T-helper 9 cell (primary cell): ENCODE measurements around the gene PPP2R5E.
"Not testable (repeated sequence)": the region's sequence is repeated elsewhere in the genome, so short reads cannot be mapped to it uniquely, and the experiment has no call there.

Experiments
- DNase-seq: peaks from one replicate; pipeline ENCODE4 v3.0.0-alpha.2; 2020

Gene PPP2R5E

DNA sequence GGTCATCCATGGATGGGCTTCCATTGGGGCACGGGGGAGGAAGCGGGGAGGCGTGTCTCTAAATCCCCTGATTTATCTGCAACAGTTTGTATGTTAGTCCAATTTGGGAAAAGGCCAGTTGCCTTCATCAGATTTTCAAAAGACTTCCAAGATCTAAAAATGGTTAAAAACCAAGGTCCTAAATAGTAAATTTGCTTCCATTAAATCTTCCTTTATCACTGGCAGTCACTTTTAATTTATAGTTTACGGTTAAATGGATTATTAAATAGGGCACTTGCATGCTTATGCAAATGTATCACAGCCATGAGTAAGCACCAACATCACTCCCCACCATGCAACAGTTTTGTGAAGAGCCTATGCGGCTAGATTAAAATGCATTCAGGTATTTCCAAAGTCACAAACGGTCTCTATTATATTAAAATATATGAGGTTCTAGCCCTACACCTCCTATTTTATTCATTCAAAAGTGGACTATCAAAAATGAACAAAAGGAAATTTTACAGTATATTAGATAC lies 116.3 kb downstream of the PPP2R5E start:
- DNase-seq = no peak

DNA sequence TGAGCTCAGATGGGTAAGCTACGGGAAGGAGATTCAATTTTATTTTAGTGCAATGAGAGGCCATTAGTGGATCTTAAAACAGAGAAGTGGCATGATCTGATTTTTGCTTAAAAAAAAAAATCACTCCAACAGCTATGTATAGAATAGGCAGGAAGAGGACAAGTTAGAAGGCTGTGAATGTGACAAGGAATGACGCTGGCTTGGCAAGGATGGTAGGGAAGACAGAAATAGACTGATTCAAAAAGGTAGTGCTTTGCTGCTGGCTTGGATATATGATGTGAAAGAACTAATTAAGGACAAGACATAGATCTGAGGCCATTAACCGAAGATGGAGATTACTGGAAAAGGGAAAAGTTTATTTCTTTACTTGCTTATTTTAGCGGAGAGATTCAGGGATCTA lies 119.3 kb downstream of the PPP2R5E start:
- DNase-seq = no peak

GRCh38 chr14:63423381-63423780 lies 119.8 kb downstream of the PPP2R5E start:
- DNase-seq = no peak

DNA sequence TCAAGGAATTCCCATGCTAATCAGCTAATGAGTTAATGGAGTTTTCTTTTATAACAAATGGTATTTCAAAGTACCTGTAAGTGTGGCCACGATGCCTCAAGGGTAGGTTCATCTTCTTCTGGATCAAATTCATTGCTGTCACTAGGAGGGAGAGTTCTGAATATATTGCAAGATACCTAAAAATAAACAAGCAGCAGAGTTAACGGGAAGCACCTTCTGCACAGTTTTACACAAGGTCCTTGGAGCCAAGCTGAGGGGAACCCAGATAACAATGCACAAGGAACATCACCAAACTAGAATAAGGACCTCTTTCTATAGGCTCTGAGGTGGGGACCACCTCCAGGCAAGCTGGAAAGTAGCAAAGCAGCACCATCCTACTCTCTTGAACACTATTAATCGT lies 121.3 kb downstream of the PPP2R5E start:
- no peak for DNase-seq

DNA sequence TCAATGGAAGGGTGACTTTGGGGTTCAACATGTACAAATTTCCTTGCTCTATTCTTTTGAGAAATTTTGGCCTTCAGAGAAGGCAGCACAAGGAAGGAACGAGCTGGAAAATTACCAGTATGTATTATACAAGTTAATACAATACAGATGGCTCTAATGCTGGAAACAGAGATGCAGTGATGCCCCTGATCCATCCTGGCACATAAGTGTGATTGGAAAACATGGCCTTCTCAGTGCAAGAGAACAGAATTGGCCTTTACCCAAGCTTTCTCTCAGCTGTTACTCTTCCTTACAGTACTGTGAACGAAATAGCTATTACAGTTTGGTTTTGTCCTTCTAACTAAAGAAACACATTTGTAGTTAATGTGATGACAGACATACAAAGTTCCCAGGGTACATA lies 122.0 kb downstream of the PPP2R5E start:
- no peak for DNase-seq

DNA sequence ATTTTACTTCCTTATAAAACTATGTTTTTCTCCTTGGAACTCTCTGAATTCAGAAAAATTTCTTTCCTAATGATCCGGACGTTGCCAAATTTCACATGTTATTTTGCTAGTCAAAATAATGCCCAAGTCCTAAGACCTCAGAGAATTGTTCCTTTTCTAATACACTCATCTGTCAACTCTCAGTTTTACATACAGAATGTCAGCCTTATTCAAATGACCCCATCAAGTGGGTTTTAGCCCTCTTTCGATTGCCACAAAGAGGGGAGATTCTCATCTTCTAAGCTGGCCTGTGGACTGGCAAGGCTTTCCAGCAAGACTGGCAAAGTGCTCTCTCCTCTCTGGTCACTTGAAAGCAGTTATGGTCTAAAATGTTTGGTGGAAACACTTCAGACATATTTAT lies 125.2 kb downstream of the PPP2R5E start:
- no peak for DNase-seq

DNA sequence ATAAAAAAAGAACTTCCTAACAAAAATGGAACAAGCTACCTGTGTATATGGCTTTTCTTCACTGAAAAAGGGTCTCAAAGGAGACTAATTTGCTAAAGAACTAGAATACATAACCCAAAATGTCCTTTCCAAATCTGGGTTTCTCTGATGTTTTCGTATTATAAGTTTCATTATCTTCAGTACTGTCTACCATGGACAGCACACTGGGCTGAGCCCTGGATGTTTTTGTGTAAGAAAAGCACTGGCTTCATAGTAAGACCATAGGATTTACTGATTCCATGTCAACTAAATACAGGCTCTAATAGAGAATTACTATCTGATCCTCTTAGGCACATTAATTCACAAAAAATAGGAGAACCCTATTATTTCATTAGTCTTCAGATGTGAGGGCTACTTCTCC lies 130.2 kb downstream of the PPP2R5E start:
- DNase-seq = no peak

DNA sequence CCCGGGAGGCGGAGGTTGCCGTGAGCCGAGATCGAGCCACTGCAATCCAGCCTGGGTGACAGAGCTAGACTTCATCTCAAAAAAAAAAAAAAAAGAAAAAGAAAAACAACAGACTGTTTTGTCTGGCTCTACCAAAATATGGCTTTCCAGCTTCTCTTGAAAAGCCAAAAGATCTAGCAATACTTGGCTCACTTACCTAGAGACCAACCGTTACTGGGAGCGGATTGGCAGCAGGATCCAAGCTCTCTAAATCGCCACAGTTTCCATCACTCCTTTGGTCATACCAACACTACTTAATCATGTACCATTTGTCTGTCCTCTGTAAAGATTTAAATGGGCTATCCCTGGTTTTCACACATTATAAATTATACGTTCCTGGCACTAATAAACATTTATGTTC lies 136.8 kb downstream of the PPP2R5E start:
- no peak for DNase-seq

- no peak for DNase-seq
Observed at GRCh38 chr14:63405715-63406114, 137.5 kb downstream of the PPP2R5E start.

- no peak for DNase-seq
Observed at GRCh38 chr14:63404906-63405305, 138.3 kb downstream of the PPP2R5E start.

DNA sequence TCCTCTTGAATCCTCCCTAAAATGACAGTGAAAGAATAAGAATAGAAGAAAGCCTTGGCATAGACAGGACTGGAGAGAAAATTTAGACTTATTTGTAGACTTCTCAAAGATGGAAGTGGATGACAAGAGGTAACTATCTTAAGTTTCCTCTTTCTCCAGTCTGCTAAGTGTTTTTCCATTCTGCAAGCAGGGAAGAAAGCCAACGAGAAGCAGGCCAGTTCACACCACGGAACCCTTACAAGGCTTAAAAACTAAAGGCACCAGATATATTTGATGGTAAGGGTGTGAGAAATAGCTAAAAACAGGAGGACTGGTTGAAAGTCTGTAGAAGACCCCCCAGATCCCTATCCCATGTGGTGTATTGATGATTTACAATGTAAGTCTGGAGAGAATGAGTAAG lies 141.5 kb downstream of the PPP2R5E start:
- no peak for DNase-seq

DNA sequence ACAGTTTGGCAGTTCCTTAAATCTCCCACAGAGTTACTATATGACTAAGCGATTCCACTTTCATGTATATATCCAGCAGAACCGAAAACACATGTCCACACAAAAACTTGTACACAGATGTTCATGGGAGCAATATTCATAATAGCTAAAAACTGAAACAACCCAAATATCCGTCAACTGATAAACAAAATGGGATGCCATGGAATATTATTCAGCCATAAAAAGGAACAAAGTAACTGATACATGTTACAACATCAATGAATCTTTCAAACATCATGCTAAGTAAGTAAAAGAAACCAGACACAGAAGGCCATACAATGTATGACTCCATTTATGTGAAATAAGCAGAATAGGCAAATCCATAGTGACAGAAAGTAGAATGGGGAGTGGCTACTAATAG lies 144.2 kb downstream of the PPP2R5E start:
- no peak for DNase-seq

GRCh38 chr14:63394841-63395240 lies 148.3 kb downstream of the PPP2R5E start:
- DNase-seq = no peak

- no peak for DNase-seq
Observed at GRCh38 chr14:63394432-63394831, 148.7 kb downstream of the PPP2R5E start.

DNA sequence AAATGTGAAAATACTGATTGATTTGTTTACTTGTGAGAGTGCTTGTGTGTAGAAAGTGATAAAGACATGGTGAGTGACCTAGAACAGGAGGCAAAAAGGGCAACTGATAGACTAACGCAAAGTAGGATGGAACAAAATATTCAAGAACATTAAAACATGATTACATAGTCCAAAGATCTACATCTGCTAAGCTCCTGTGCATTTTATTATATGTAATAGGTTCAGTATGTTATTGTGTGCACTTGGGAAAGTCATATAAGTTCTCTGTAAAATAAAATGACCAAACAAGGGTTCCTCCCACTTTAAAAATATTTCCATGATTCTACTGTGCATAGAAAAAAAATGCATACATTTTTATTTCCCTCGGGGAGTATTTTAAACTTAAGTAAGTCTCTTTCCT lies 150.2 kb downstream of the PPP2R5E start:
- no peak for DNase-seq

DNA sequence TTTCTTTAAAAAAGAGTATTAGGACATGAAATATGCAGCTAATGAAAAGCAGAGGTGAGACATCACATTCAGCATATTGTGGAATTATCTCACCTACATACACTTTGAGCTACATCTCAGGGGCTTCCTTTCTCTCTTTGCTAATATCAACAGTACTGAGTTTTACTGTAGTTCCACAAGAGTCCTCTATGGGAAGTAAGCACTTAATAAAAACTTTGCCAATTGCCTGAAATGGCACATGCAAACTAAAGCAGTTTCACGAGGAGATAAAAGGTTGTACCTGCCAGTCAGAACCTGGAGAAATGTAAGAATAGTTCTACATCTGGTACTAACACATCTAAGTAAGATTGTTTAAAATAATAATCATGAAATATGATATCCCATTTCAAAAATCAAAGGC lies 150.9 kb downstream of the PPP2R5E start:
- DNase-seq = no peak

- DNase-seq = peak; percentile 16
Observed at GRCh38 chr14:63388766-63389431, 154.3 kb downstream of the PPP2R5E start.

GRCh38 chr14:63387711-63388110 lies 155.5 kb downstream of the PPP2R5E start:
- no peak for DNase-seq

- DNase-seq = no peak
Observed at GRCh38 chr14:63383776-63384367, 159.3 kb downstream of the PPP2R5E start.

GRCh38 chr14:63378444-63378843 lies 164.7 kb downstream of the PPP2R5E start:
- no peak for DNase-seq

DNA sequence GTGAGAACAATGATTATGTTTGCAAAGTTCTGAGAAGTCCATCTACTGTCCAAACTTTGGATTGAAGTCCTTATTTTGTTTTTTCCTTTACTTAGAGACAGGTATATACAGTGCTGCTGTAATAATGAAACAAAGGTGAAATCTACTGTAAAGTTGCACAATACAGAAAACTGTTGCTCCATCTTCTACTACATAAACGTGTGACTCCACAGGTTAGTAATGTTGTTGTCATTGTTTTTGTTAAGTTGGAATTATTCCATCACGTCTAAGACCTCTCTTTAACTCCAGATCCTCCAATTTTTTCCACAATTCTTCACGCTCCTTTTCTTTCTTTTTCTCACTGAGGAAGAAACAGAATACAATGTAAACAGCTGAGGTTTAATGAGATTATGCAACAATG lies 167.4 kb downstream of the PPP2R5E start:
- no peak for DNase-seq

GRCh38 chr14:63371613-63372012 lies 171.6 kb downstream of the PPP2R5E start:
- DNase-seq = not testable (repeated sequence)

- DNase-seq = no peak
Observed at GRCh38 chr14:63371033-63371432, 172.1 kb downstream of the PPP2R5E start.

GRCh38 chr14:63367742-63368364 lies 175.3 kb downstream of the PPP2R5E start:
- DNase-seq = no peak
